Body of pancreas (tissue), 4 donors: ENCODE results near the gene HOXA3.

Source experiments
- CTCF ChIP-seq, 7 experiments: fragments of 450-650 bp in 4 of 7; fragments of 200-600 bp in 3 of 7; sonication (generic) in 3 of 7; IDR thresholded peaks; one replicate each; pipeline ENCODE4 v1.5.1; 2016 to 2019; ENCODE audit warnings: antibody characterized with exemption in 7 of 7
- POLR2A ChIP-seq, 3 donors: fragments of 450-650 bp; IDR thresholded peaks; one replicate each; pipeline ENCODE4 v1.6.1; 2016; ENCODE audit warnings: antibody characterized with exemption in 3 of 3, mild to moderate bottlenecking in 2 of 3

GRCh38 chr7:27172315-27172774 is 20.0 kb upstream of the HOXA3 start:
- TF ChIP-seq CTCF (IDR thresholded peaks at IDR 0.05) = no peak
- TF ChIP-seq POLR2A (IDR thresholded peaks at IDR 0.05) = no peak
